Measurements from ENCODE around the gene FXN. TPM values are rescaled to one million over a fixed set of nuclear protein-coding genes. Genes with fewer than 3 reads are reported as not detected.
"Not testable (repeated sequence)": the region's sequence is repeated elsewhere in the genome, so short reads cannot be mapped to it uniquely, and the experiment has no call there.

FXN gene
- polyA plus RNA-seq, 1 experiment, result 9.2 TPM

GRCh38 chr9:69044240-69045219 is 9.0 kb downstream of the FXN start:
- H3K4me3 ChIP-seq (ENCODE audit: low read depth, low read length), result no peak overlapping the region
- H3K27me3 ChIP-seq (ENCODE audit: control insufficient read depth, insufficient read depth, low read length), result no peaks in the 10 kb centered on the region
- no peak for TF ChIP-seq CTCF (IDR thresholded peaks at IDR 0.05; ENCODE audit: insufficient read depth, low read depth, low read length)
- no peak for DNase-seq (ENCODE audit: low read depth)
- ChIA-PET POLR2A (no interaction called here), CTCF (interaction anchor here (1.0 to 4.3 kb wide), 3 partner anchors 9 to 12 kb away, joined by 3 to 20 read pairs (median 16); partner anchors contain the start of gene FXN)
- H3K36me3 ChIP-seq (ENCODE audit: control insufficient read depth, insufficient read depth, low read length), result peaks cover 1% of the 10 kb centered on the region; the same call in 1 of the 2 replicates

GRCh38 chr9:69045821-69046220 is 10.3 kb downstream of the FXN start:
- Histone ChIP-seq H3K4me3 (ENCODE audit: low read depth, low read length) (no peak overlapping the region), H3K27me3 (ENCODE audit: control insufficient read depth, insufficient read depth, low read length) (no peaks in the 10 kb centered on the region), H3K36me3 (ENCODE audit: control insufficient read depth, insufficient read depth, low read length) (peaks cover 1% of the 10 kb centered on the region; the same call in 1 of the 2 replicates)
- CTCF ChIA-PET, result interaction anchor here (4.3 kb wide), 1 partner anchor 10 kb away, joined by 16 read pairs; the partner anchor contains the start of gene FXN
- POLR2A ChIA-PET, result no interaction called here
- DNase-seq (ENCODE audit: low read depth), result no peak
- TF ChIP-seq CTCF (IDR thresholded peaks at IDR 0.05; ENCODE audit: insufficient read depth, low read depth, low read length), result no peak

- DNase-seq (ENCODE audit: low read depth), result no peak
- Histone ChIP-seq H3K4me3 (ENCODE audit: low read depth, low read length) (no peak overlapping the region), H3K36me3 (ENCODE audit: control insufficient read depth, insufficient read depth, low read length) (peaks cover 1% of the 10 kb centered on the region; the same call in 1 of the 2 replicates), H3K27me3 (ENCODE audit: control insufficient read depth, insufficient read depth, low read length) (no peaks in the 10 kb centered on the region)
- TF ChIP-seq CTCF (IDR thresholded peaks at IDR 0.05; ENCODE audit: insufficient read depth, low read depth, low read length), result no peak
- ChIA-PET POLR2A (no interaction called here), CTCF (interaction anchor here (4.3 to 15.7 kb wide), 2 partner anchors 11 to 150 kb away, joined by 16 to 297 read pairs; partner anchors contain the start of gene FXN)
Measured at GRCh38 chr9:69046723-69047122, 11.2 kb downstream of the FXN start.

GRCh38 chr9:69047371-69047770 is 11.8 kb downstream of the FXN start:
- ChIA-PET POLR2A (no interaction called here), CTCF (interaction anchor here (0.7 to 15.7 kb wide), 3 partner anchors 12 to 149 kb away, joined by 5 to 297 read pairs (median 16); partner anchors contain the start of gene FXN)
- Histone ChIP-seq H3K27me3 (ENCODE audit: control insufficient read depth, insufficient read depth, low read length) (no peaks in the 10 kb centered on the region), H3K4me3 (ENCODE audit: low read depth, low read length) (no peak overlapping the region), H3K36me3 (ENCODE audit: control insufficient read depth, insufficient read depth, low read length) (peaks cover 1% of the 10 kb centered on the region; the same call in 1 of the 2 replicates)
- TF ChIP-seq CTCF (IDR thresholded peaks at IDR 0.05; ENCODE audit: insufficient read depth, low read depth, low read length), result no peak
- DNase-seq (ENCODE audit: low read depth), result no peak

- no peak for DNase-seq (ENCODE audit: low read depth)
- CTCF ChIA-PET, result interaction anchor here (0.9 to 15.7 kb wide), 5 partner anchors 13 to 148 kb away, joined by 3 to 297 read pairs (median 4); partner anchors contain the start of gene FXN
- POLR2A ChIA-PET, result no interaction called here
- TF ChIP-seq CTCF (IDR thresholded peaks at IDR 0.05; ENCODE audit: insufficient read depth, low read depth, low read length), result no peak
- no peaks in the 10 kb centered on the region for H3K27me3 ChIP-seq (ENCODE audit: control insufficient read depth, insufficient read depth, low read length)
- no peak overlapping the region for H3K4me3 ChIP-seq (ENCODE audit: low read depth, low read length)
- peaks cover 1% of the 10 kb centered on the region; the same call in 1 of the 2 replicates for H3K36me3 ChIP-seq (ENCODE audit: control insufficient read depth, insufficient read depth, low read length)
Measured at GRCh38 chr9:69049094-69049493, 13.5 kb downstream of the FXN start.

GRCh38 chr9:69050936-69051335 is 15.4 kb downstream of the FXN start:
- H3K36me3 ChIP-seq (ENCODE audit: control insufficient read depth, insufficient read depth, low read length); POLR2A ChIA-PET; H3K4me3 ChIP-seq (ENCODE audit: low read depth, low read length); H3K27me3 ChIP-seq (ENCODE audit: control insufficient read depth, insufficient read depth, low read length); DNase-seq (ENCODE audit: low read depth): not testable (repeated sequence)
- CTCF ChIA-PET, result interaction anchor here (15.7 kb wide), 1 partner anchor 146 kb away, joined by 297 read pairs; no protein-coding TSS in a partner anchor

Data from BJ (cell line).